ENCODE measurements around the gene WDR46. TPM values are rescaled to one million over a fixed set of nuclear protein-coding genes. Genes with fewer than 3 reads are reported as not detected.
"Not testable (repeated sequence)": the region's sequence is repeated elsewhere in the genome, so short reads cannot be mapped to it uniquely, and the experiment has no call there.

The WDR46 gene
- total RNA-seq, 2 donors from 2014 or later = 31.7 to 40.3 TPM

DNA sequence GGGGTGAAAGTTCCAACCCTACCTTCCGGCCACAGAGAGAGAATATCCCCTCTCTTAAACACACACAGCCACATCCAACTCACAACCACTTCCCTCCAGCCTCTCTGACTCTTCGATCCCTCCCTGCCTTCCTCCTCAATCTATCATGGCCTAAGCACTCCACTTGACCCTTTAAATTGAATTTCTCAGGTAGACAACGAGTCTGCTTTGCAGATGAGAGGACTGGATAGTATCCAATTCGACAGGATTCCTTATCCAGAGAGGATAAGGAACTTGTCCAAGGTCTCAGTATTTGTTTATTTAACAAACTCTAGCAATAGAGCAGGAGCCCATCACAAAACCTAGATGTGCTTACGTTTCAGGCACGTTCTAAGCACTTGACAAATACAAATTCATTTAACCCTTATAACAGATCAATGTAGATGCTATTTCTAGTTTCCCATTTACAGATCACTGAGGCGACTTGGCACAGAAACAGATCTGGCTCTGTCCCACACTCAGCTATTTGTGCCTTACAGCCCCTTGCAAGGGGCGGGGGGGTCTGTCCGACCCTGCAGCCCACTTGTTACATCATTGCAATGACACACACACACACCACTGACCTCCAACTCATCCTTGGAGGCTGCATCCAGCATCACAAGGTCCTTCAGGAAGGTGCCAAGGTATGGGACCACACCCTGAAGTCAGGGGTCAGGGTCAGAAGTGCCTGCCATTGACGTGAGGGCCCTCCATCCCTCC is 5.2 kb upstream of the WDR46 start:
- peak; percentile 67 for DNase-seq (ENCODE audit: low spot score)
- intact Hi-C loops (cut with DNase I) = no loop called here

DNA sequence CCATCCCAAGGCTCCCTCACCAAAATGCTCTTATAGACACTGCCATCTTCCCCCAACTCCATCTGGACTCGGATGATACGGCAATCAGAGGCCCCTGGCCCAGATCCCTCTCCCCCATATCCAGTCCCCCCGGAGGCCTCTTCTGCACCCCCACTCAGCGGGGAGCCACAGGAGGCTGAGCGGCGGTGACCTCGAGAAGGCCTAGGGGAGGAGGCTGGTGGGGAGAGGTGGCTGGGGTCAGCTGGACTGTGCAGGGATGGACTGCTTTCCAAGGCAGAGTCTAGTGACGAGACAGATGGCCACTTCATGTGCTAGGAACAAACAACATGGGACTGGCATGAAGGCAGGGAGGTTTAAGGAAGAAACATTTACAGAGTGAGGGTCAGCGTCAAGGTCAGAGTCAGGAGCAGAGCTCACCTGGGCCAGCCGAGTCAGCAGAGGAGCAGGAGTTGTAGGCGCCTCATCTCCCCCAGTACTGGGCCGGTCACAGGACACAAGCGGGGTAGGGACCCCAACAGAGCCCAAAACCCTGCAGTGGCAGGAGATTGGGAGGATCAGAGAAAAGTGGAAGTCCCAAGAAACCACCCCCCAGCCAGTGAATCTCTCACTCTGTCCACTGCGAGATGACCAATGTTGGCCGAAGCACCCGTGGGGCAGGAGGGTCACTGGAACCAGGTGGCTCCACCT is 4.1 kb upstream of the WDR46 start:
- intact Hi-C loops (cut with DNase I) = no loop called here
- peak; percentile 69 for DNase-seq (ENCODE audit: low spot score)

DNA sequence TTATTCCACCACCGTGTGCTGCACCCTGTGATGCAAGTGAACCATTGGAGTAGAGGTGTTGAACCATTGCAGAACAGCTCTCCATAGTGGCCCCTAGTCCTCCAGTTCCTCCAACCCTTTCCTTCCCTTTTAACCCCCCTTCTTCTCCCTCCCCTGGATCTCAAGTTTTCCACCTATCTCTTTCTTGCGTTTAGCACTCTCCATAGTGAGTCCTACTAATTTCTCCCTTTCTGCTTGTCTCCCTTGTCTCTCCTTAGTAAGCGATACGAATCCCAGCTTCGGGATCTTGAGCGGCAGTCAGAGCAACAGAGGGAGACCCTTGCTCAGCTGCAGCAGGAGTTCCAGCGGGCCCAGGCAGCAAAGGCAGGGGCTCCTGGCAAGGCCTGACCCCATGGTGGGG is 1.4 kb upstream of the WDR46 start:
- intact Hi-C loops (cut with DNase I) = no loop called here
- no peak for DNase-seq (ENCODE audit: low spot score)

DNA sequence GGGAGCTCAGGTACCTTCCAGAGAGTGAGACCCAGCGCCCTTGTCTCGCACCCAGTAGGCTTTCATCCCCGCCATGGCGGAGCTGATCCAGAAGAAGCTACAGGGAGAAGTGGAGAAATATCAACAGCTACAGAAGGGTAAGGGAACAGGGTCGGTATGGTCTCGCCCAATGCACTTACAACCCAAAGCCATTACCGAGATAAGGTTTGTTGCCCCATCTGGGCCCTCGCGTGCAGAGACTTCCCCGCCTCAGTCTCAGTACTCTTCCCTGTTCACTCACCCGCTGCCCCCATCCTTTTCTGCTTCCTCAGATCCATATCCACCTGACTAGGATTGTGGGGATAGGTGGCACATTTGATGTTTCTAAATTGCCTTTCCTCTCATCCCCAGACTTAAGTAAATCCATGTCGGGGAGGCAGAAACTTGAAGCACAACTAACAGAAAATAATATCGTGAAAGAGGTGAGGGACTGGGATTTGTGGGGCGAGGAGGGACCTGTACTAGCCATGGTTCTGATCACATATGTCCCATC is 811 bp upstream of the WDR46 start:
- intact Hi-C loops (cut with DNase I) = no loop called here
- no peak for DNase-seq (ENCODE audit: low spot score)

DNA sequence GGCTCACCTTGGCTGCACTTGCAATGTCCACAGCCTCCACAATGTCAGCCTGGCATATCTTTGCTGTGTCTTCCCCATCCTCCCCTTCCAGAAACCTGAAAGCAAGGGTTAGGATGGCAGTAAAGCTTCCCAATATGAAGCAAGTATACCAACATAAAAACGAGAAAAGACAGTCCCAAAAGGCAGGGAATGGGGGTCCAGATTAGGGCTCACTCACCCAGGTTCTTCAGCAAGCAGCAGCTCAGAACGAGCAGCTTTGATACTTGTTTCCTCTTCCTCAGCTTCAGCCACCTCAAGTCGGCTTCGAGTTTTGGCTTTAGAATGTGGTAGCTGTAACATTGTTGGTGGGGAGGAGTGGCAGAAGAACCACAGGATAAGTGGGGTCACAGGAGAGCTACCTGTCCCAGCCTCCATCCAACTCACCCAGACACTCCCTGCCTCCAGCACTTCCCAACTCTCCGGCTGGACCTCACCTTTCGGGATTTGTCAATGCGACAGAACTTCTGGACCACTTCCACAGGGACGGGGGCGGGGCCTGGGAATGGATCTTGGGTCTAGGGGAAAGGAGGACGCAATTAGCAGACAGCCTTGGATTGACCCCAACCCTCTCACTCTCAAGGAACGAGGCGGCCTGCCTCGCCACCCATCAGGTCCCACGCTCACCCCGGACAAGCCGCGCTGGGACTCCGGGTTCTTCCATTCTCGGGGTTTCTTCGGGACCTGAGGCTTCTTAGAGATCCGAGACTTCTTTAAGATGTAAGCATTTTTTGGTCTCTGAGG is 708 bp downstream of the WDR46 start:
- no peak for DNase-seq (ENCODE audit: low spot score)
- intact Hi-C loops (cut with DNase I) = no loop called here

DNA sequence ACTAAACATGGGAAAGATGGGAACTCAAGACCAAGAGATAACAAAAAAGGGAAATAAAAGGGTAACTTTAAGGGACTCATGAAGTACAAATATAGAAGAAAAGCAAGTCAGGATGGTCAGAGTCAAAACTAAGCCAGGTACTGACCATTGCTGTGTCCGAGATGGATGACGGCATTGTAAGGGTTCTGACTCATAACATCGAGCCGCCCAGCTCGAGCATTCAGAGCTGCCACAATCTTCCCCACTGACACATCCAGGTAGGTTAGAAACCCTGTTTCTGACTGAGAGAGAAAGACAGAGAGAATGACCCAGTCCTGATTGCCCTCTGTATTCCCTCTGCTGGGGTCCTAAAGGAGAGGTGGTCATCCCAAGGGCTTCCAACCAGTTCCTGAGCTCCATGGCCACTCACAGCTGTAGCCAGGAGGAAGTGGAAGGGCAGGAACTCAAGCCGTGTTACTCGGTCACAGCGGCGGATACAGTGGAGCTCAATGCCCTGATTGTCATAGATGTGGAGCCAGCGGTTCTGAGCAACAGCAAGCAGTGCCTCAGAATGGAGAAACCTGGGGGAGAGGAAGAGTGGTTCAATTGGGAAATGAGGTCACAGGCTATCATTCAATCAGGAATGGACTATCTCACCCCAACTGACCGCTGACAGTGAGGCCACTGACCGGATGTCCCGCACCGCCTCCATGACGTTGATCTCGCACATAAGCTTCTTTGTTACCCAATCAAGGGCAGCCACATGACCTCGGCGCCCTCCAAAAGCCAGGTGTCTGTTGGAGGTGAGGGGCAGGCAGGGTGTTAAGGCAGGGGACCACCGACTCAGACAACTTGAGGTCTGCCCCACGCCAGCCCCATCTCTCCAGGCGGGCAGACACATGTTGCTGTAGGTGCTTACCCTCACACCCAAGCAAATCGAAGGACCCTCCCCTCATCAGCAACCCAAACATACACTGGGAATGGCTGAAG is 1.8 kb downstream of the WDR46 start:
- intact Hi-C loops (cut with DNase I) = no loop called here
- no peak for DNase-seq (ENCODE audit: low spot score)

DNA sequence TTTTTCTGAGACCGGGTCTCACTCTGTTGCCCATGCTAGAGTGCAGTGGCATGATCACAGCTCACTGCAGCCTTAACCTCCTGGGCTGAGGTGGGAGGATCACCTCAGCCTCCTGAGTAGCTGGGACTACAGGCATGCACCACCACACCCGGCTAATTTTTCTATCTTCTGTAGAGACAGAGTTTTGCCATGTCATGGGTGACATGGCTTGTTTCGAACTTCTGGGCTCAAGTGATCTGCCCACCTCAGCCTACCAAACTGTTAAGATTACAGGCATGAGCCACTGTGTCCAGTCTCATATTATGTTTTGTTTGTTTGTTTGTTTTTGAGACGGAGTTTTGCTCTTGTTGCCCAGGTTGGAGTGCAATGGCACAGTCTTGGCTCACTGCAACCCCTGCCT is 3.8 kb downstream of the WDR46 start:
- intact Hi-C loops (cut with DNase I); DNase-seq (ENCODE audit: low spot score): not testable (repeated sequence)

DNA sequence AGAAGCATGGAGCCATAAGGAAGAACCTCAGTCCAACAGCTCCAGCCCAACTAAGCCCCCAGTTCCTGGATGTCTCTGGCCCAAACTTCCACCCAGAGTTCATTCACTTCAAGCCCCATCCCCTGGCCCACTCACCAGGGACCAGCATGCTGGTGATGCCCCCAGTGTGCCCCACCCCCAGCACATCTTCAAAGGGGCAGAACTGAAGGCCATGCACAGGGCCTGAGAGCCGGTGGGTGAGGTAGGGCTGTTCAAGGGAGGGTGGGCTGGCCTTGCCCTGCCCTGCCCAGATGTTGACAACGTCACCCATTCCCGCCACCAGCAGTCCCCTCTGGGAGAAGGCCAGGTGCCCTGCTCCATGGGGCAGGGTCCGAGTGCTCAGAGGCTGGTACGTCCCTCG is 8.5 kb downstream of the WDR46 start:
- no peak for DNase-seq (ENCODE audit: low spot score)
- intact Hi-C loops (cut with DNase I) = no loop called here

DNA sequence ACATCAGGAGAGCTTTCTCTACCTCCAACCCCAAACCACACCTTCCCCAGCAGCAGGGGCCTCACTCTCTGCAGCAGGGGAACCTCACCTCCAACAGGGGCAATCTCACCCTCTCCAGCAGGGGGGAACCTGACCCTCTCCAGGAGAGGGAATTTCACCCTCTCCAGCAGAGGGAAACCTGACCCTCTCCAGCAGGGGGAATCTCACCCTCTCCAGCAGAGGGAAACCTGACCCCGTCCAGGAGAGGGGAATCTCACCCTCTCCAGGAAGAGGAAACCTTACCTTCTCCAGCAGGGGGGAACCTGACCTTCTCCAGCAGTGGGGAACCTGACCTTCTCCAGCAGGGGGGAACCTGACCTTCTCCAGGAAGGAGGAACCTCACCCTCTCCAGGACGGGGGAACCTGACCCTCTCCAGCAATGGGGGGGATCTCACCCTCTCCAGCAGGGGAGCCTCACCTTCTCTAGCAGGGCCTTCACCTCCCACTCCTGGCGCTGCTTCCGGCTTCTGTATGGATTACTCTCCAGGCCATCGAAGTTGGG is 9.0 kb downstream of the WDR46 start:
- DNase-seq (ENCODE audit: low spot score) = no peak
- intact Hi-C loops (cut with DNase I) = no loop called here

DNA sequence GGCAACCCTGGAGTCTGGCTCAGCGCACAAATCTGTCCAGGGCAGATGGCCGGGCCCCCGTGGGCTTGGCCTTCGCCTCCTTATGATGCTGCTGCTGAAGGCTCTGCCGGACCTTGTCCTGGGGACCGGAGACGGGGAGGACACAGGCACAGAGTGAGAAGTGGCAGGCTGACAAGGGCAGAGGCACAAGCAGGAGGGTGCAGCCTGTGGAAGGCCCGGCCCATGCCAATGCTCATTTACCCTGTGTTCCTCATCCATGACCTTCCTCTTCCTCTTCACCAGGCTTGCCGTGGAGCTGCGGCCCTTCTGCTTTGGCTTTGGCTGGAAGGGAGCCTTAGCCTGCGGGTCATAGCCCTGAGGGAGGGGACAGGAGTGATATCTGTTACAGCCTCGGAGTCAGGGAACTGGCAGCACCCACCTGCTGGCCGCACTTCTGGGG is 9.8 kb downstream of the WDR46 start:
- intact Hi-C loops (cut with DNase I) = no loop called here
- no peak for DNase-seq (ENCODE audit: low spot score)

DNA sequence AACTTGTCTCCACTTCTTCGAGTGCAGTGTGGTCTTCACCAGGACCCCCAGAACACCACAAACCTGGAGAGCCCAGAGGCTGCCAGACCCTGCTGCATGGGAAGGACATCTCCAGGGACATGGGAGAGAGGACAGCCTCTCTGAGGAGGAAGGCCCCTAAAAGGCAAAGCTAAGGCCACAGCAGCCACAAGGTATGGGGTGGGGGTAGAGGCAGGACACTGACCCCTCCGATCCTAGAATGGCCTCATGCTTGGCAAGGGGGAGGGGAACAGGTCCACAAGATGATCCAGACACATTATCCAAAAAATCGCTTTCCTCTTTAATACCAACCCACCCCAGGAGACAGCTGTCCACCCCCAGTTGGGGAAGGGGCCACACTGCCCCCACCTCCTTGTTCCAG is 10.2 kb downstream of the WDR46 start:
- no peak for DNase-seq (ENCODE audit: low spot score)
- intact Hi-C loops (cut with DNase I) = no loop called here

DNA sequence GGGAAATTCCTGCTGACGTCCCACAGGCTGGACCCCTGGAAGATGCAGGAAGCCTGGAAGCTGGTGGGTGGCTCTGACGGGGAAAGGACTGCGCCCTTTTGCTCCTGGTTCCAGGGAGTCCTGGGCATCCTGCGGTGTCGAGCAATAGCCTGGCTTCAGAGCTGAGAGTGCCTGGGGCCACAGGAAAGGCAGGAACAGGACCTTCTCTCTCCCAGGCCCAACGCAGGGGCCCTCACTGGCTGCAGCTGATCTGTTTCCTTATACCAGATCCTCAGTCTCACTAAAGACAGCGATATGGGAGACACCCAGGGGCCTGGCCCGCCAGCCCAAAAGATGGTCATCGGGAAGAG is 10.7 kb downstream of the WDR46 start:
- DNase-seq (ENCODE audit: low spot score) = no peak
- intact Hi-C loops (cut with DNase I) = no loop called here

DNA sequence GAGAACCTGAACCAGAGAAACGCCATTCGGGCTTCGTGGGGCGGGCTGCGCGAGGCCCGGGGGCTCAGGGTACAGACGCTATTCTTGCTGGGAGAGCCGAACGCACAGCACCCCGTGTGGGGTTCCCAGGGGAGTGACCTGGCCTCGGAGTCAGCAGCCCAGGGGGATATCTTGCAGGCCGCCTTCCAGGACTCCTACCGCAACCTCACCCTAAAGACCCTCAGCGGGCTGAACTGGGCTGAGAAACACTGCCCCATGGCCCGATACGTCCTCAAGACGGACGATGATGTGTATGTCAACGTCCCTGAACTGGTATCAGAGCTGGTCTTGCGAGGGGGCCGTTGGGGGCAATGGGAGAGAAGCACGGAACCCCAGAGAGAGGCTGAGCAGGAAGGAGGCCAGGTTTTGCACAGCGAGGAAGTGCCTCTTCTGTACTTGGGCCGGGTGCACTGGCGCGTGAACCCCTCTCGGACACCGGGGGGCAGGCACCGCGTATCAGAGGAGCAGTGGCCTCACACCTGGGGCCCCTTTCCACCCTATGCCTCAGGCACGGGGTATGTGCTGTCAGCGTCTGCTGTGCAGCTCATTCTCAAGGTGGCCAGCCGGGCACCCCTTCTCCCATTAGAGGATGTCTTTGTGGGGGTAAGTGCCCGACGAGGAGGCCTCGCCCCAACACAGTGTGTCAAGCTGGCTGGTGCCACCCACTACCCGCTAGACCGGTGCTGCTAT is 11.2 kb downstream of the WDR46 start:
- no peak for DNase-seq (ENCODE audit: low spot score)

DNA sequence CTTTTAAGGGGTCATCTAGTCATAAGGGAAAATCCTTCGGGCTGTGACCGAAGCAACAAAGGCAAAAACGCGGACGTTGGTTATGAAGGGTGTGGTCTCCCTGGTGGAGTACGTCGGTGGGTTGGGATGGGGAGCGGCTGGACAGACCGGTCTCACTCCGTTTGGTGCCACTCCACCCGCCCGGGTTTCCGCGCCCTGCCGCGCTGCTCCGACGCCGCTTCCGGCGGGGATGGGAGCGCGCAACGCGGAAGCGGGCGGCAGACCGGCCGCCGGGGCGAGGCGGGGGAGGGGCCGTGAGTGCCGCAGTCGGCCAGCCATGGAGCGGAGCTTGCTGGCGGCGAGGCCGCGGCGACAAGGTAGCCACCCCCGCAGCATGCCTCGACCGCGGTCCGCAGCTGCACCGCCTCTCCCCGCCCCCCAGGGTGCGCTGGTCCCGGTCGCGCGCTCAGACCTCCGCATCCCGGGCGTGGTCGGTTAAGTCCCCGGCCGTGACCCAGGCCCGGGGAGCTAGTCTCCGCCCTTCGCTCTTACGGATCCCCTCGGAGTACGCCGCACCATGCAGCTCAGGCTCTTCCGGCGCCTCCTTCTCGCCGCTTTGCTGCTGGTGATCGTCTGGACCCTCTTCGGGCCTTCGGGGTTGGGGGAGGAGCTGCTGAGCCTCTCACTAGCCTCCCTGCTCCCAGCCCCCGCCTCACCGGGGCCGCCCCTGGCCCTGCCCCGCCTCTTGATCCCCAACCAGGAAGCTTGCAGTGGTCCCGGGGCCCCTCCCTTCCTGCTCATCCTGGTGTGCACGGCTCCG is 12.0 kb downstream of the WDR46 start, which contains the start of gene B3GALT4:
TSS of gene B3GALT4 (plus strand) at position 260 of the 799 bp plus-strand sequence. CDS start at position 557, 297 bp downstream.
- peak; percentile 92 for DNase-seq (ENCODE audit: low spot score)
- intact Hi-C loops (cut with DNase I) = no loop called here

More for the DNA sequence above, 11.2 kb downstream of the WDR46 start:
- intact Hi-C loops (cut with DNase I) = no loop called here

DNA sequence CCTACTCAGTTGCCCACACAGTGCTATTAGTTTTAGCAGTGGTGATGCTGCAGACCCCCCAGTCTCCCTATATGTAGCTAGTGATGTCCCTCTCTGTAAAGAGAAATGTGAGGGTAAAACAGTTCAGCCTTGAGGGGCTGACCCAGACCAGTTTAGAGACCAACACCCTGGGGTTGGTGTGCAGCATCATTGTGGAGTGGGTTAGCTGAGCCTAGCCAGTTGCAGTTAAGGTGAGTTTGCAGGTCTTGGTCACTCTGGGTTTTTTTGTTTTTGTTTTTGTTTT is 12.5 kb downstream of the WDR46 start:
- DNase-seq (ENCODE audit: low spot score) = no peak
- intact Hi-C loops (cut with DNase I) = no loop called here

DNA sequence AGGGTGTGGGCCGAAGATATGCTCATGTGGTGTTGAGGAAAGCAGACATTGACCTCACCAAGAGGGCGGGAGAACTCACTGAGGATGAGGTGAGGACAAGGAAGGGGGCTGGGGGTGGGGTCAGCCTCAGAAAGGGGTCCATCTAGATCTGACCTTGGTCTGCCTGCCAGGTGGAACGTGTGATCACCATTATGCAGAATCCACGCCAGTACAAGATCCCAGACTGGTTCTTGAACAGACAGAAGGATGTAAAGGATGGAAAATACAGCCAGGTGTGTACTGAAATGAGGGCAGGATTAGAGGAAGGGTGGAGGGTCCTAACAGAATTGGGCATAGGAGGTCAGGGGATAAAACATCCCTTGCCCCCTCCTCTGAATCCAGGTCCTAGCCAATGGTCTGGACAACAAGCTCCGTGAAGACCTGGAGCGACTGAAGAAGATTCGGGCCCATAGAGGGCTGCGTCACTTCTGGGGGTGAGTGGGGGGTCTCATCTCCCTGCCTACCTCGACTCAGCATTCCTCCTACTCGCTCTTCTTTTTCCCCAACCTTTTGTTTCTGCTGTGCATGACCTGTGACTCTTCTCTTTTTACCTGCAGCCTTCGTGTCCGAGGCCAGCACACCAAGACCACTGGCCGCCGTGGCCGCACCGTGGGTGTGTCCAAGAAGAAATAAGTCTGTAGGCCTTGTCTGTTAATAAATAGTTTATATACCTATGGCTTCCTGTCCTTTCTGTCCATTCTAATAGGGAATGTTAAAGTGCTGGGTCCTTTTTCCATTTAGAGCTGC is 13.1 kb downstream of the WDR46 start:
- intact Hi-C loops (cut with DNase I); DNase-seq (ENCODE audit: low spot score): not testable (repeated sequence)
